SK-N-SH (cell line): Measurements from ENCODE around the gene PAOX. TPM values are rescaled to one million over a fixed set of nuclear protein-coding genes. Genes with fewer than 3 reads are reported as not detected.

Source experiments
- CTCF ChIA-PET: fragments of 300-600, 350-600 bp; formaldehyde crosslinking; extraction: SDS; loops from one replicate; lab custom pipeline; 2021; lab: Yijun Ruan, JAX
- POLR2A ChIA-PET: fragments of 350-600 bp; sonication (Branson Sonifier 250); formaldehyde crosslinking; extraction: SDS; loops from one replicate; lab custom pipeline; 2020; ENCODE audit warnings: antibody characterized with exemption, inconsistent platforms; lab: Yijun Ruan, JAX
- DNase-seq: peaks from one replicate; pipeline ENCODE4 v3.0.0; 2012
- H2AFZ ChIP-seq: fragments of 200-600 bp; sonication (generic); 2 replicates; pipeline ENCODE4 v1.8.1; 2016; ENCODE audit warnings: antibody characterized with exemption, mild to moderate bottlenecking, low read depth
- H3F3A ChIP-seq: fragments of 200-600 bp; sonication (generic); replicated peaks from 2 replicates; pipeline ENCODE3; 2016; ENCODE audit warnings: antibody characterized with exemption, mild to moderate bottlenecking; ENCODE audit not compliant: insufficient read depth
- H3K27ac ChIP-seq, 2 experiments: fragments of 200-500 bp in 1 of 2; fragments of 200-600 bp in 1 of 2; sonication (Bioruptor generic) in 1 of 2; sonication (generic), shearing (Covaris generic) in 1 of 2; 2 replicates each; pipeline versions ENCODE4 v1.5.1 to v1.6.1; 2014 to 2016; ENCODE audit warnings: low read depth in 2 of 2, inconsistent platforms in 1 of 2, low read length in 1 of 2, mild to moderate bottlenecking in 1 of 2, mixed read lengths in 1 of 2
- H3K27me3 ChIP-seq: fragments of 200-600 bp; sonication (generic), shearing (Covaris generic); 2 replicates; pipeline ENCODE4 v1.6.1; 2016; ENCODE audit warnings: mixed run types; ENCODE audit not compliant: insufficient read depth
- H3K36me3 ChIP-seq, 2 experiments: fragments of 200-500 bp in 1 of 2; fragments of 200-600 bp in 1 of 2; sonication (Bioruptor generic) in 1 of 2; sonication (generic) in 1 of 2; replicated peaks in 1 of 2; 2 replicates each; pipeline versions ENCODE3 to v1.5.1; 2014 to 2016; ENCODE audit warnings: low read length in 1 of 2, mild to moderate bottlenecking in 1 of 2; ENCODE audit not compliant: insufficient read depth in 2 of 2, control insufficient read depth in 1 of 2
- H3K4me1 ChIP-seq, 2 experiments: fragments of 200-500 bp in 1 of 2; fragments of 200-600 bp in 1 of 2; sonication (Bioruptor generic) in 1 of 2; sonication (generic), shearing (Covaris generic) in 1 of 2; 2 replicates each; pipeline versions ENCODE4 v1.5.1 to v1.6.1; 2014 to 2016; ENCODE audit warnings: low read depth in 1 of 2, low read length in 1 of 2, mixed run types in 1 of 2; ENCODE audit not compliant: insufficient read depth in 2 of 2, control insufficient read depth in 1 of 2
- H3K4me2 ChIP-seq: fragments of 200-600 bp; sonication (generic), shearing (Covaris generic); 2 replicates; pipeline ENCODE4 v1.6.1; 2017; ENCODE audit warnings: mixed run types
- H3K4me3 ChIP-seq, 2 experiments: fragments of 200-500 bp in 1 of 2; fragments of 200-600 bp in 1 of 2; sonication (Bioruptor generic) in 1 of 2; sonication (generic), shearing (Covaris generic) in 1 of 2; 2 replicates each; pipeline versions ENCODE4 v1.5.1 to v1.8.1; 2014 to 2016; ENCODE audit warnings: low read depth in 2 of 2, inconsistent platforms in 1 of 2, low read length in 1 of 2, mild to moderate bottlenecking in 1 of 2, mixed read lengths in 1 of 2, moderate library complexity in 1 of 2
- H3K79me2 ChIP-seq: fragments of 200-600 bp; sonication (generic); 2 replicates; pipeline ENCODE4 v1.8.1; 2017; ENCODE audit warnings: mild to moderate bottlenecking; ENCODE audit not compliant: insufficient read depth
- H3K9ac ChIP-seq: fragments of 200-600 bp; sonication (generic); 2 replicates; pipeline ENCODE4 v1.6.1; 2017; ENCODE audit warnings: mixed run types
- H3K9me2 ChIP-seq: fragments of 200-600 bp; sonication (generic); 2 replicates; pipeline ENCODE4 v1.6.1; 2017; ENCODE audit warnings: mixed run types
- H3K9me3 ChIP-seq: fragments of 200-600 bp; sonication (generic); 2 replicates; pipeline ENCODE4 v1.6.1; 2017; ENCODE audit warnings: mixed run types, mild to moderate bottlenecking, moderate library complexity
- H4K20me1 ChIP-seq: fragments of 200-600 bp; sonication (generic); 2 replicates; pipeline ENCODE4 v1.6.1; 2017; ENCODE audit warnings: mild to moderate bottlenecking, mixed run types; ENCODE audit not compliant: insufficient read depth
- CHD2 ChIP-seq: fragments of 150-350 bp; IDR thresholded peaks from 2 replicates; pipeline ENCODE4 v1.6.1; 2018; ENCODE audit warnings: low read length; ENCODE audit not compliant: partially characterized antibody
- EP300 ChIP-seq, 2 experiments: IDR thresholded peaks; 2 replicates each; pipeline versions ENCODE4 v1.4.0 to v1.6.1; 2012; ENCODE audit warnings: borderline replicate concordance in 1 of 2, low read depth in 1 of 2, low read length in 1 of 2
- FOXM1 ChIP-seq: IDR thresholded peaks from 2 replicates; pipeline ENCODE4 v1.4.0; 2012; ENCODE audit warnings: low read depth, mild to moderate bottlenecking
- JUND ChIP-seq: IDR thresholded peaks from 2 replicates; pipeline ENCODE4 v1.4.0; 2012
- MAX ChIP-seq: IDR thresholded peaks from 2 replicates; pipeline ENCODE4 v1.4.0; 2012; ENCODE audit warnings: low read depth
- MXI1 ChIP-seq: IDR thresholded peaks from 2 replicates; pipeline ENCODE4 v1.6.1; 2012; ENCODE audit warnings: mild to moderate bottlenecking, low read depth, low read length, improper control_type of control experiment
- RCOR1 ChIP-seq: fragments of 150-350 bp; IDR thresholded peaks from 2 replicates; pipeline ENCODE4 v1.6.1; 2017; ENCODE audit warnings: antibody characterized with exemption, low read length
- RFX5 ChIP-seq: IDR thresholded peaks from 2 replicates; pipeline ENCODE4 v1.6.1; 2012; ENCODE audit warnings: mild to moderate bottlenecking, improper control_type of control experiment, low read length
- RXRA ChIP-seq: IDR thresholded peaks from 2 replicates; pipeline ENCODE4 v1.4.0; 2012; ENCODE audit warnings: low read depth, mild to moderate bottlenecking, borderline replicate concordance
- SIN3A ChIP-seq: IDR thresholded peaks from 2 replicates; pipeline ENCODE4 v1.6.1; 2012; ENCODE audit warnings: low read depth, mild to moderate bottlenecking, low read length, moderate library complexity, borderline replicate concordance
- USF1 ChIP-seq: IDR thresholded peaks from 2 replicates; pipeline ENCODE4 v1.4.0; 2012; ENCODE audit warnings: low read depth, borderline replicate concordance
- USF2 ChIP-seq: fragments of 150-350 bp; IDR thresholded peaks from 2 replicates; pipeline ENCODE4 v1.6.1; 2017; ENCODE audit warnings: antibody characterized with exemption, low read length, low read depth, borderline replicate concordance
- ZBTB33 ChIP-seq: IDR thresholded peaks from 2 replicates; pipeline ENCODE4 v1.4.0; 2012; ENCODE audit warnings: low read depth, borderline replicate concordance
- WGBS: methylation state at CpG from one replicate; pipeline ENCODE4 v1.1.6; 2017; ENCODE audit warnings: low lambda C conversion rate; 5-methylcytosine and 5-hydroxymethylcytosine counted together
- polyA plus RNA-seq, 3 experiments: library from polyadenylated mRNA; depleted of rRNA; stranded (reverse); fragments of >200 nt; gene quantifications; 2 replicates each; pipeline ENCODE4 v1.2.3, GENCODE V29; 2012

The PAOX gene
- polyA plus RNA-seq, 1 of the 3 experiments (the other 2 are of a cell fraction): 6.2 TPM

GRCh38 chr10:133356549-133357284 is 22.3 kb upstream of the PAOX start (continued):
- no peak for TF ChIP-seq SIN3A
- TF ChIP-seq RFX5: no peak
- TF ChIP-seq FOXM1: no peak
- TF ChIP-seq USF2: no peak
- no peak for TF ChIP-seq JUND
- TF ChIP-seq EP300 (IDR thresholded peaks at IDR 0.05; ENCODE audit: borderline replicate concordance in 1 of 2, low read depth in 1 of 2, low read length in 1 of 2): no peak
- no peak for TF ChIP-seq ZBTB33
- TF ChIP-seq CHD2: no peak
- no peak for TF ChIP-seq RXRA
- TF ChIP-seq, all 33 proteins: peak for 0

- peak; percentile 99 for DNase-seq
- Histone ChIP-seq H4K20me1 (no peaks in the 10 kb centered on the region), H3K4me3 (peak within 1 kb of the TSS; percentile 58 to 59), H3K9ac (peak within 1 kb of the TSS; percentile 63), H2AFZ (peak within 1 kb of the TSS; percentile 63; the same call in 1 of the 2 replicates), H3K4me2 (peak within 1 kb of the TSS; percentile 76), H3K27ac (peak within 1 kb of the TSS in 1 of 2 experiments; percentile 43; a peak in 1 of 4 replicates), H3K27me3 (no peaks in the 10 kb centered on the region), H3K9me3 (no peaks in the 10 kb centered on the region), H3K36me3 (peaks cover 6 to 11% of the 10 kb centered on the region in 2 experiments), H3F3A (no peaks in the 10 kb centered on the region), H3K9me2 (no peaks in the 10 kb centered on the region), H3K4me1 (peaks cover 0 to 36% of the 10 kb centered on the region in 2 experiments; a peak in 1 of 4 replicates), H3K79me2 (no peaks in the 10 kb centered on the region)
- ChIA-PET CTCF (interaction anchor here (1.2 to 9.1 kb wide), 3 partner anchors 21 to 31 kb away, joined by 3 to 73 read pairs (median 4); partner anchors contain the start of gene CALY), POLR2A (interaction anchor here (0.8 to 1.0 kb wide), 2 partner anchors 10 to 33 kb away, joined by 3 read pairs; no protein-coding TSS in a partner anchor)
- TF ChIP-seq SIN3A (0 out of 2 replicates have a peak, but pooled peaks have one; percentile 5), MAX (peak; percentile 61; the same call in 1 of the 2 replicates), MXI1 (peak; percentile 15; the same call in 1 of the 2 replicates), USF1 (no peak), RCOR1 (no peak)
- 5% methylated on average over 4 of the region's 83 CpGs for WGBS
These were observed 21.5 kb upstream of the PAOX start, which contains the start of gene FUOM for GRCh38 chr10:133357285-133358161. FUOM (minus strand) TSS chr10:133358019; CDS start chr10:133358007, 12 bp downstream.
